ENCODE data around the gene DHRS12.

The DHRS12 gene

GRCh38 chr13:51724721-51725120, 79.2 kb downstream of the DHRS12 start:
- DNase-seq (ENCODE audit: low read depth): no peak

- DNase-seq (ENCODE audit: low read depth): no peak
Observed at GRCh38 chr13:51723529-51723928, 80.4 kb downstream of the DHRS12 start.

DNA sequence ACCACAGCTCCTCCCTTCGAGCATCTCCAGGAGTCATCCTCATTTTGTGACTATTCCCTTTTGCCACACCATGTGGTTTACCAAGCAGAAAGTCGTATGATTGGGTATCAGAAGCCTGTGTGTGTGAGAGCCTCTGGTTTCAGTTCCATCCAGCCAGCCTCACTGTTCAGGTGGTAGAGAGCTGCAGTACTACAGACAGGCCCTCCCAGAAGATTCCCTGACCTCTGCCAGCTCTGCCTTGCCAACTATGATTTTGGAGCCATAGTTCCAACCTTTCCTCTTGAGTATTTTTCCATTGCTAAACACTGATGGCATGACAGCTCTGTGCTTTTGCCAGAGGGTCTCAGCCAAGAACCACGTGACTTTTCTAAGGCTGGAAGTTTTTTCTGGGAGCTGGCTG, 82.5 kb downstream of the DHRS12 start:
- DNase-seq (ENCODE audit: low read depth): no peak

DNA sequence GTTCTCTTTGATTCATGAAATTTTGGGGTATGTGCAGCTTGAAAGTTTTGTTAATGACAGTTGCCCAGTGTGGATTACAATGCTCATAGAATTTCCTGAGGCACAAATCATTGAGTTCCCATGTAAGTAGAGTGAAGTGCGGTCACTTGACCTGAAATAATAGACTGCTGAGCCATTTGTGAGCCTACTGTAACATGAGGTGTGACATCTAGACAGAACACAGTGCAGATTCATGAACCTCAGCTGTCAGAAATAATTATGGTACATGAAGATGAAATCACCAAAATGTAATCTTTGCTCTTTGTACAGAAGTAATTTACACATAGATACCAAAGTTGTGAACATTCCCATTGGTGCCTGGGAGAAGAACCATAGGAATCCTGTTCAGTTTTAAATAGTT, 84.6 kb downstream of the DHRS12 start:
- DNase-seq (ENCODE audit: low read depth): no peak

All from stimulated activated CD8-positive, alpha-beta memory T cell treated with anti-CD3 and anti-CD28 coated beads, Interleukin-15, amount 100 ng/mL, for 1 hour (primary cell).